Liver (tissue), 9 donors: ENCODE results near the gene NMU. TPM values are rescaled to one million over a fixed set of nuclear protein-coding genes. Genes with fewer than 3 reads are reported as not detected.

Experiments
- DNase-seq: peaks from one replicate; pipeline ENCODE4 v3.0.0-alpha.2; 2017; ENCODE audit warnings: low spot score
- H3K27ac ChIP-seq, 2 donors: one replicate each; pipeline ENCODE4 v1.7.0; 2013; ENCODE audit warnings: inconsistent platforms in 2 of 2, low read length in 2 of 2, control low read depth in 1 of 2, low read depth in 1 of 2, mild to moderate bottlenecking in 1 of 2
- H3K27me3 ChIP-seq, 4 donors: one replicate each; pipeline versions ENCODE4 v1.6.1 to v1.7.0; 2013; ENCODE audit warnings: low read length in 3 of 4, inconsistent platforms in 1 of 4, mild to moderate bottlenecking in 1 of 4, moderate library complexity in 1 of 4; ENCODE audit not compliant: control insufficient read depth in 4 of 4, insufficient read depth in 4 of 4
- H3K36me3 ChIP-seq, 4 donors: one replicate each; pipeline versions ENCODE4 v1.6.1 to v1.7.0; 2013; ENCODE audit warnings: low read length in 3 of 4, mild to moderate bottlenecking in 3 of 4, low read depth in 1 of 4, moderate library complexity in 1 of 4; ENCODE audit not compliant: control insufficient read depth in 4 of 4, insufficient read depth in 3 of 4
- H3K4me1 ChIP-seq, 4 donors: one replicate each; pipeline versions ENCODE4 v1.6.1 to v1.7.0; 2013; ENCODE audit warnings: low read length in 3 of 4, mild to moderate bottlenecking in 3 of 4, moderate library complexity in 1 of 4; ENCODE audit not compliant: control insufficient read depth in 4 of 4, insufficient read depth in 4 of 4
- H3K4me3 ChIP-seq, 3 donors: one replicate each; pipeline versions ENCODE4 v1.6.1 to v1.7.0; 2013; ENCODE audit warnings: low read length in 3 of 3, control low read depth in 1 of 3, low read depth in 1 of 3, mild to moderate bottlenecking in 1 of 3
- H3K9ac ChIP-seq, 2 donors: one replicate each; pipeline ENCODE4 v1.7.0; 2013; ENCODE audit warnings: low read length in 2 of 2, mild to moderate bottlenecking in 2 of 2, moderate library complexity in 2 of 2, control low read depth in 1 of 2, low read depth in 1 of 2
- H3K9me3 ChIP-seq, 4 donors: one replicate each; pipeline versions ENCODE4 v1.6.1 to v1.7.0; 2013; ENCODE audit warnings: low read length in 3 of 4; ENCODE audit not compliant: control insufficient read depth in 4 of 4
- ATF3 ChIP-seq: IDR thresholded peaks from 2 replicates; pipeline ENCODE4 v1.6.1; 2016; ENCODE audit warnings: antibody characterized with exemption
- FOXA1 ChIP-seq: IDR thresholded peaks from 2 replicates; pipeline ENCODE4 v1.6.1; 2016; ENCODE audit warnings: antibody characterized with exemption
- FOXA2 ChIP-seq: IDR thresholded peaks from 2 replicates; pipeline ENCODE4 v1.6.1; 2016; ENCODE audit warnings: antibody characterized with exemption
- GABPA ChIP-seq, 2 donors: IDR thresholded peaks in 1 of 2; conservative IDR thresholded peaks in 1 of 2; 2 replicates each; pipeline ENCODE4 v1.6.1; 2016; ENCODE audit warnings: antibody characterized with exemption in 2 of 2, mild to moderate bottlenecking in 1 of 2, moderate library complexity in 1 of 2
- HNF4A ChIP-seq, 2 donors: conservative IDR thresholded peaks; 2 replicates each; pipeline ENCODE4 v1.6.1; 2016; ENCODE audit warnings: antibody characterized with exemption in 2 of 2, mild to moderate bottlenecking in 2 of 2
- HNF4G ChIP-seq: IDR thresholded peaks from 2 replicates; pipeline ENCODE4 v1.6.1; 2016; ENCODE audit warnings: antibody characterized with exemption
- JUND ChIP-seq, 2 donors: IDR thresholded peaks; 2 replicates each; pipeline ENCODE4 v1.6.1; 2016; ENCODE audit warnings: antibody characterized with exemption in 2 of 2
- MAX ChIP-seq: IDR thresholded peaks from 2 replicates; pipeline ENCODE4 v1.6.1; 2016; ENCODE audit warnings: antibody characterized with exemption
- NR2F2 ChIP-seq: IDR thresholded peaks from 2 replicates; pipeline ENCODE4 v1.6.1; 2016; ENCODE audit warnings: antibody characterized with exemption
- RAD21 ChIP-seq, 2 donors: IDR thresholded peaks; 2 replicates each; pipeline ENCODE4 v1.6.1; 2016; ENCODE audit warnings: antibody characterized with exemption in 2 of 2, mild to moderate bottlenecking in 2 of 2
- REST ChIP-seq: IDR thresholded peaks from 2 replicates; pipeline ENCODE4 v1.6.1; 2016; ENCODE audit warnings: antibody characterized with exemption, mild to moderate bottlenecking
- RXRA ChIP-seq, 2 donors: IDR thresholded peaks; 2 replicates each; pipeline ENCODE4 v1.6.1; 2017 to 2018; ENCODE audit warnings: antibody characterized with exemption in 2 of 2, mild to moderate bottlenecking in 1 of 2
- SP1 ChIP-seq: IDR thresholded peaks from 2 replicates; pipeline ENCODE4 v1.6.1; 2018; ENCODE audit warnings: antibody characterized with exemption, mild to moderate bottlenecking
- TAF1 ChIP-seq: conservative IDR thresholded peaks from 2 replicates; pipeline ENCODE4 v1.6.1; 2016; ENCODE audit warnings: antibody characterized with exemption, mild to moderate bottlenecking
- ZBTB33 ChIP-seq: IDR thresholded peaks from 2 replicates; pipeline ENCODE4 v1.6.1; 2016; ENCODE audit warnings: antibody characterized with exemption
- WGBS: extraction: QIAGEN DNeasy Blood & Tissue Kit; methylation state at CpG from one replicate; pipeline ENCODE4 v1.1.7; 2013; 5-methylcytosine and 5-hydroxymethylcytosine counted together
- polyA plus RNA-seq, 2 donors: library from polyadenylated mRNA; stranded (reverse) in 1 of 2; unstranded in 1 of 2; fragments of 200-250 nt in 1 of 2; fragments of >200 nt in 1 of 2; fragmentation: Nextera tagmentation in 1 of 2; extraction: Ambion mirVana in 1 of 2; gene quantifications; one replicate each; pipeline versions ENCODE4 v1.2.1 to v1.2.3, GENCODE V29; 2013 to 2015
- total RNA-seq, 2 donors: library from RNA; depleted of rRNA; stranded (reverse); fragments of >200 nt; gene quantifications; one replicate each; pipeline ENCODE4 v1.2.3, GENCODE V29; 2014
- donor health status: healthy.
- donor health status: healthy.
- donor health status: healthy.
- donor health status: healthy.
- donor health status: healthy.

NMU gene
- total and polyA plus RNA-seq, 4 donors, result 1.6 TPM; not detected in 3

GRCh38 chr4:55661398-55662056, 25.4 kb upstream of the NMU start:
- Histone ChIP-seq H3K9ac (no peak overlapping the region), H3K9me3 (peaks cover 0 to 2% (median 0%) of the 10 kb centered on the region in 4 donors), H3K36me3 (no peaks in the 10 kb centered on the region), H3K27ac (no peak overlapping the region), H3K4me3 (no peak overlapping the region), H3K4me1 (no peaks in the 10 kb centered on the region), H3K27me3 (no peaks in the 10 kb centered on the region)
- 66% methylated on average over 5 of the region's 5 CpGs for WGBS
- DNase-seq, result no peak
- TF ChIP-seq RAD21 (IDR thresholded peaks at IDR 0.05), result no peak
- TF ChIP-seq HNF4G, result no peak
- no peak for TF ChIP-seq ATF3
- TF ChIP-seq MAX, result no peak
- no peak for TF ChIP-seq NR2F2

- TF ChIP-seq SP1 (no peak), RXRA (IDR thresholded peaks at IDR 0.05) (no peak), GABPA (IDR thresholded peaks at IDR 0.05 in 1 of 2, conservative IDR thresholded peaks at IDR 0.05 in 1 of 2) (no peak), ZBTB33 (no peak), JUND (IDR thresholded peaks at IDR 0.05) (no peak), ATF3 (no peak), HNF4G (no peak), NR2F2 (no peak), HNF4A (conservative IDR thresholded peaks at IDR 0.05) (no peak)
- no peak overlapping the region for H3K9ac ChIP-seq
- no peaks in the 10 kb centered on the region for H3K4me1 ChIP-seq
- WGBS, result 91% methylated on average over 5 of the region's 5 CpGs
- no peaks in the 10 kb centered on the region for H3K27me3 ChIP-seq
- no peaks in the 10 kb centered on the region for H3K36me3 ChIP-seq
- peaks cover 0 to 2% (median 0%) of the 10 kb centered on the region in 4 donors for H3K9me3 ChIP-seq
- no peak overlapping the region for H3K27ac ChIP-seq
- no peak overlapping the region for H3K4me3 ChIP-seq
- DNase-seq, result no peak
Measured at GRCh38 chr4:55658657-55659056, 22.6 kb upstream of the NMU start.

- no peaks in the 10 kb centered on the region for H3K4me1 ChIP-seq
- no peak overlapping the region for H3K9ac ChIP-seq
- no peak overlapping the region for H3K4me3 ChIP-seq
- no peak for DNase-seq
- WGBS, result 88% methylated on average over 5 of the region's 5 CpGs
- TF ChIP-seq HNF4A (conservative IDR thresholded peaks at IDR 0.05) (no peak), REST (no peak), RXRA (IDR thresholded peaks at IDR 0.05) (no peak), GABPA (IDR thresholded peaks at IDR 0.05 in 1 of 2, conservative IDR thresholded peaks at IDR 0.05 in 1 of 2) (no peak), FOXA1 (no peak), ZBTB33 (no peak), RAD21 (IDR thresholded peaks at IDR 0.05) (no peak), NR2F2 (no peak), FOXA2 (no peak), TAF1 (no peak)
- no peaks in the 10 kb centered on the region for H3K9me3 ChIP-seq
- no peaks in the 10 kb centered on the region for H3K36me3 ChIP-seq
- no peak overlapping the region for H3K27ac ChIP-seq
- peaks cover 0 to 4% (median 0%) of the 10 kb centered on the region in 4 donors for H3K27me3 ChIP-seq
Measured at GRCh38 chr4:55654131-55654530, 18.0 kb upstream of the NMU start.
